Stimulated activated CD4-positive, alpha-beta T cell treated with anti-CD3 and anti-CD28 coated beads, Interleukin-4, amount 100 ng/mL, for 1 hour (primary cell): ENCODE data around the gene LDLRAD3.

Experiments used
- DNase-seq: peaks from one replicate; pipeline ENCODE4 v3.0.0-alpha.2; 2020

The LDLRAD3 gene

DNA sequence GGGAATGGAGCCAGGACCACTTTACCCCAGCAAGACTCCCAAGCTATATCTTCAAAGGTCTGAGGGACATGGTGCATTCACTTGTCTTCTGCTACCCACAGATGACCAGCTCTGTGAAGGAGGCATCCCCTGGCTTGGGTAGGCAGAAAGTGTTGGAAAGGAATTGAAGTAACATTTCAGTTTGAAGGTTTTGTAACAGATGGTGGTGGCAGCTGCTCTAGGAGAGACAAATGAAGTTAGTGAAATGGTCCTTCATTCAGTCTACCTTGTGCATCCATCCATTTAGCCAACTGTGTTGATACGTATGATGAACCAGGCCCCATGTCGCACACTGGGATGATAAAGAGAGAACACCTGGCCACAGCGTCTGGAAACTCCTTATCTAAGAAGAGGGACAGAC lies 204.8 kb downstream of the LDLRAD3 start:
- DNase-seq = no peak

GRCh38 chr11:36149538-36150242 lies 205.8 kb downstream of the LDLRAD3 start:
- DNase-seq = peak; percentile 12

GRCh38 chr11:36150986-36151385 lies 207.1 kb downstream of the LDLRAD3 start:
- DNase-seq = no peak

DNA sequence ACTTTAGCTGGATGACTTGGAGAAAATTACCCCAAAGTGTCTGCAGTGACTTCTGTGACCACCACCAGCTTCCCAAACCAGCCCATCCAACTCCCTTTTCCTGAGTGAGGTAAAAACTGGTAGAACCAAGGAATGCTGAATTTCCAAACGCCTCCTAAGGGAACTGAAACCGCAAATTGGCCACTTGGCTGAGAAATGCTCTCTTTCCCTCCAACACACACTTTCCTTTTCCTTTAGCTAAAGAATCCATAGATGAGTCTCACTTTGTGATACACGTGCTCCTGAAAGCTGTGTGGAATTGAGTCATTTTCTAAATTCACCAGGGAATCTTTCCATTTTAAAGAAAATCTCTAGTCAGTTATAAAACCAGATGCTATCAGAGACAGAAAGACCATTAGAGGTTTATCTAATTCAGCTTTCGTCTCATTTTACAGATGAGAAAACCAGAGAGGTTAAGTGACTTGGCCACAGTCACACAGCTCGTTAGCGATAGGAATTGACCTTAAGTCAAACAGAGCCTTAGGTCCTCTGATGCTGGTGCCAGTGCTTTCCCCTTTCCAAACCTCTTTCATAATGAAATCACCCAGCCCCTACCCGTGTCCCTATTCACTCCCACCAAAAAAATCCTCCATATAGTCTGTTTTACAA lies 208.2 kb downstream of the LDLRAD3 start:
- DNase-seq = no peak

- no peak for DNase-seq
These were observed 209.7 kb downstream of the LDLRAD3 start for GRCh38 chr11:36153551-36153950.

DNA sequence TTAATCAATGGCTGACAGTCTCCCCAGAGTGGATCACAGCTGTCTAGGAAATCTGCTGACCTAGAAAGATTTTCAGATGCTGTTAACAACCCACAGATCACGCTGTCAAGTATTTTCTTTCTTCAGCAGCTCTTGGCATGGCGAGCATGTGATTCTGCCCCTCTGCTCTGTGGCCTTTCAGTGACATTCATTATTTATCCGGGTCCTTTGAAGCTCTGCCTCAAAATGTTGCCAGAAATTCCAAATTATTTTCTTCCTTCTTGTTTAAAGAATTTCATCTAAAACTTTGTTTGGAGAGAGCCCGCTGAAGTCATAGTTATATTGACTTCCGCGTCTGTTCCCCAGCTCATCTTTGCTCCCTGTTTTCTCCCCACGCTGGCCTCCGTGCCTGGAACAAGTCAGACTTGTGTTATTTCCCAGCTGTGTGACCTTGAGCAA lies 211.3 kb downstream of the LDLRAD3 start:
- DNase-seq = no peak

DNA sequence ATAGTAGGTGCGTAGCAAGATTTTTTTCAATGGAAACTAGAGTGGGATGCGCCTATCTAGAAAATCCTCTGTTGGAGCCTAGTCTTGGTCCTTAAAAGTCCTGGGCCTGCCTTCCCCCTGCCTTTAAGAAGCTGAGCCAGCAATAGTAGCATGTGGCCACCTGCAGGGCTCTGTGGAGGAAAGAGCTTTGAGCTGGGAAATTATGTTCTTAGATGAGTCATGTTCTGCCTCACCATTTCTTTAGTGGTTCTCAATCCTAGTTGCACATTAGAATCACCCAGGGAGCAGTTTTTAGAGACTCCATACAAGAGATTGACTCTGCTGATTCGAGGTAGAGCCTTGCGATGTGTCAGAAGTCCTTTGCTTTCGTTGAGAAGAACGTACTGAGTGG lies 211.9 kb downstream of the LDLRAD3 start:
- no peak for DNase-seq

GRCh38 chr11:36156161-36156816 lies 212.4 kb downstream of the LDLRAD3 start:
- DNase-seq = no peak

GRCh38 chr11:36156817-36157519 lies 213.1 kb downstream of the LDLRAD3 start:
- DNase-seq = no peak

DNA sequence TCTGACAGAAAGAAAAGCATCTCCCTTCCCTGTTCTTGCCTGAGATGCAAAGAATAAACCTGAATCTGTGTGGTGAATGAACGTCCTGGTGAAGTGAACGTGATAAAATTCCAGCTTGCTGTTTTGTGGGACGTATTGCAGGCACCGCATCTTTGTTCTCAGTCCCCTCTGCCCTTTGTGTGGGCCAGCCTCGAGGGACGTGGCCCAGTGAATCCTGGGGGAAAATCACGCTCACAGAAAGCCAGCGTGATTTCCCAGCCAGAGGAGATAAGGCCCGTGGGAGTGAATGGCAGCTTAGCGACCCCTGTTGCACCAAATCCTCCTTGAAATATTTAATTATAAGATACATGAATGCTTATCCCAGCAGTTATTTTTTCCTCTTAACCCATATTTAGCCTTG lies 216.2 kb downstream of the LDLRAD3 start:
- DNase-seq = no peak

- DNase-seq = no peak
These were observed 217.7 kb downstream of the LDLRAD3 start for GRCh38 chr11:36161572-36161971.

- DNase-seq = no peak
These were observed 218.4 kb downstream of the LDLRAD3 start for GRCh38 chr11:36162006-36162882.

DNA sequence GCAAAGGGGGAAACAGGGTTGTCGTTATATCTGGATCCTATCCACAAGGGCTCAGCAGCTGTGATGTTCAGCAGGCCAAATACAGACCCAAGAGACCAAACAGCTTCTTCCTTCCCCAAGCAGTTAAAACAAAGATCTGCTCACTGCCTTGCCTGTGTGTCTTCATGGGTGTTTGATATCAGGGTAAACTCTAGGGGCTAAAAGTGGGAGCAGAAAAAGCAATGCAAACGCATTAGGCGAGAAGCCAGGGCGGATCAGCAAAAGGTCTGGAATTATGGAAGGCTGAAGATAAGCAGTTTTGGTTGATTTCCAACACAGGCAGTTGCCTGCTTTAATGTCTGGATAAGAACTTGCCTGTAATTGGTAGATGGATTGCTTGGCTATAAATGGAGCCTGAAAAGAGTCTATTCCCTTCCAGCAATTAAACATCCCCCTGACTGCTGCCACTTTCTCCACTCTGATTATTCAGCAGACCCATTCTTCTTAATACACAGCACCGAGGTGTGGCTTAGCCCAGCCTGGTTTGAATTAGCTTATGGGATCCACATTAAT lies 219.1 kb downstream of the LDLRAD3 start:
- no peak for DNase-seq

DNA sequence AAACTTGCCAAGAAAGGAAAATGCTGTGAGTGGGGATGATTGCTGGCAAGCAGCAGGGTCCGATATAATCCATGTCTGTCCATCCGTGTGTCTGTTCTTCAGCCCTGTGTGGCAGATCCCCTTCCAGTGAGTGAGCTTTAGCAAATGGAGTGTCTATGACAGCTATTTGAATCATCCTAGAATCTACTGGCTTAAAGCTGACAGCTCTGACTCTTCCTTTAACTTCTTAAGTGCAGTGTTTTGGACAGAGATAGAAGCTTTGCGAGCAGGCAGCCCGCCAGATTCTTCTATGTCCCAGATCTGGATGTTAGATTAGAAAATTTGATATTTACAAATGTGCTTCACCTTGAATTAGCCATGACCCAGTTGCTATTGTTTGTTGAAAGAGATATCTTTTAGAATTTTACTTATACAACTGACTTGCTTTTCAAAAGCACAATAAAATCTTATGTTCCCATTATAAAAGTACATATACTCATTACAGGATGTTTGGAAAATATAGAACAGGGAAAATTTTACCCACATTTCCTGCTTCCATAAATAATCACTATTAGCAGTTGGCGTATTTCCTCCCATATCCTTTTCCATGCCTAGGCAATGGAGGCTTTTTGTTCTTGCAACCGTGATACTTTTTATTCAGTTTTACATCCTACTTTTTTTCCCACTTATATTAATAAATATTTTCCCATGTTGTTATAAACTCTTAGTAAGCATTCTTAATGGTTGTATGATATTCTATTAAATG lies 220.8 kb downstream of the LDLRAD3 start:
- DNase-seq = no peak

GRCh38 chr11:36165621-36166397 lies 221.9 kb downstream of the LDLRAD3 start:
- no peak for DNase-seq

- DNase-seq = no peak
These were observed 223.2 kb downstream of the LDLRAD3 start for GRCh38 chr11:36167073-36167472.

DNA sequence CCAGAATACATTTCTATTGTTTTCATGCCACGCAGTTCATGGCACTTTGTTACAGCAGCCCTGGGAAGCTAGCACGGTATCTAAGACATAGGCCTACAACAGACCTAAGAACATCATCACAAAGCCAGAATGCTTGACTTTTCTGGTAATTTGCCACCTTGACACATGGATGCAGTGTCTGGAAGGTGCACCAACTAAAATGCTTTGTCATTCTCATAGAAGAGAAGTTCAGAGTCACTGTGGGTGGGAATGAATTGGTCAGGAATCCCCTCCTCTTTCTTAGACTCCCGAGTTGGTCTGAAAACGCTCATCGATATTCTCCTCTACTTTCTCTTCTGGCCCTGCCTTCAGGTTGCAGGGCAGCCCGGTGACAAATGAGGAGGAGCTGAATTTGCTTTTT lies 223.9 kb downstream of the LDLRAD3 start:
- no peak for DNase-seq

GRCh38 chr11:36177836-36178235 lies 234.0 kb downstream of the LDLRAD3 start:
- DNase-seq = no peak

DNA sequence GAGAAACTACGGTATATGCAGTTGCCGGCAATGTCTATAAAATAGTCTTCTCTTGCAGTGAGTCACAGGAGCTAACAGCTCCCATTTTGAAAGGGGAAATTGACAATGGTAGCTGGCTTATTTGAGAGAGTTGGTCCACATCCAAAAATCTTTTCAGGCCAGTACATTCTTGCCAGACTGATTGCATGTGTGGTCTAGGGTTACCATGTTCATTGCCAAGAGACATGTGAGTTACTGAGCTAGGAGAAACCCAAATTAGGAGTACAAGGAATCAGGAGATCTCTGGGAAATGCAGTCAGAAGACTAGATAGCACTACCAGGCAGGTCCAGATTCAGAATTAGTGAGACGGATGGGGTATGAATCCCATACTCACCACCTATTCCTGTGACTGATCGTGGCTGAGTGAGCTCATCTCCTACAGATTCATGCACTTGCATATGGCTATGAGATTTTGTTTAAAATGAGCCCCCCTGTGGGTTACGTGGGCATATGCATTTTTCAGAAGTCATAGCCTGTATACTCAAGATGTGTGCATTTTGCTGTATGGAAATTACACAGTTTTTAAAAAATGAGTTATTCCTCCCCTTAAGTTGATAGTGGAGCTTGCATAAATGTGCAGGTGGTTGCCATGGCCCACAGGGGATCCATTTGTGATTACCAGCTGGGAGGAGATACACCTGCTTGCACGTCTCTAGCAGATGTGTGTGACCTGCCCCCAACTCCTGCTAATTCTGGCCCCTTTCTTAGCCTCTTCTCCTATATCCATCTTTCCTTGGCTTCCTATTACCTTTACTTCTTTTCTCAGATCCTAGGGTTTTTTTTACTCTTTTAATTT lies 242.7 kb downstream of the LDLRAD3 start:
- no peak for DNase-seq

- DNase-seq = no peak
These were observed 243.8 kb downstream of the LDLRAD3 start for GRCh38 chr11:36187622-36188021.
